NCI-H1930 (cell line): ENCODE results near the gene NUTF2.
A peak's percentile ranks its signal among the peaks of the same experiment; 100 is the strongest.
"Not testable (repeated sequence)": the region's sequence is repeated elsewhere in the genome, so short reads cannot be mapped to it uniquely, and the experiment has no call there.

ENCODE experiments used
- DNase-seq, 2 experiments: peaks; one replicate each; lab custom pipeline; 2025; lab: John Stamatoyannopoulos, UW

NUTF2 gene

GRCh38 chr16:67864044-67864443 lies 17.3 kb downstream of the NUTF2 start:
- DNase-seq = not testable (repeated sequence)

- no peak for DNase-seq
These were observed 17.9 kb downstream of the NUTF2 start for GRCh38 chr16:67864594-67864993.

- DNase-seq = no peak
These were observed 18.6 kb downstream of the NUTF2 start for GRCh38 chr16:67865318-67865717.

GRCh38 chr16:67868290-67868689 lies 21.6 kb downstream of the NUTF2 start:
- no peak for DNase-seq

GRCh38 chr16:67869653-67870052 lies 22.9 kb downstream of the NUTF2 start:
- DNase-seq = no peak

GRCh38 chr16:67871256-67871655 lies 24.5 kb downstream of the NUTF2 start:
- DNase-seq = no peak

GRCh38 chr16:67872131-67872630 lies 25.4 kb downstream of the NUTF2 start:
- no peak for DNase-seq

GRCh38 chr16:67872631-67873434 lies 26.1 kb downstream of the NUTF2 start, which contains the start of gene EDC4:
EDC4 (plus strand) TSS chr16:67873052; CDS start chr16:67873262, 210 bp downstream.
- DNase-seq = peak; percentile 33 to 66

- no peak for DNase-seq
These were observed 27.0 kb downstream of the NUTF2 start for GRCh38 chr16:67873435-67874370.

GRCh38 chr16:67874372-67874771 lies 27.6 kb downstream of the NUTF2 start:
- DNase-seq = no peak

GRCh38 chr16:67877064-67877463 lies 30.3 kb downstream of the NUTF2 start:
- DNase-seq = no peak

- no peak for DNase-seq
These were observed 31.5 kb downstream of the NUTF2 start for GRCh38 chr16:67878232-67878631.

- no peak for DNase-seq
These were observed 32.1 kb downstream of the NUTF2 start for GRCh38 chr16:67878846-67879245.

GRCh38 chr16:67879462-67879861 lies 32.7 kb downstream of the NUTF2 start:
- DNase-seq = no peak

- DNase-seq = no peak
These were observed 33.2 kb downstream of the NUTF2 start for GRCh38 chr16:67879936-67880335.

GRCh38 chr16:67880584-67880983 lies 33.9 kb downstream of the NUTF2 start:
- no peak for DNase-seq

GRCh38 chr16:67881621-67882161 lies 35.0 kb downstream of the NUTF2 start:
- DNase-seq = no peak

- DNase-seq = no peak
These were observed 35.8 kb downstream of the NUTF2 start for GRCh38 chr16:67882374-67883145.

GRCh38 chr16:67883146-67883871 lies 36.6 kb downstream of the NUTF2 start:
- no peak for DNase-seq

GRCh38 chr16:67883872-67884261 lies 37.1 kb downstream of the NUTF2 start:
- DNase-seq = no peak

- DNase-seq = no peak
These were observed 38.0 kb downstream of the NUTF2 start, which contains the start of gene NRN1L for GRCh38 chr16:67884684-67885083. NRN1L (plus strand) TSS chr16:67884885; CDS start chr16:67884904, 19 bp downstream.
